Panc1 (cell line): ENCODE results near the gene ADCY2. TPM values are rescaled to one million over a fixed set of nuclear protein-coding genes. Genes with fewer than 3 reads are reported as not detected.
A peak's percentile ranks its signal among the peaks of the same experiment; 100 is the strongest.

Experiments used
- ATAC-seq: fragments of 200-7000 bp; cut with Tn5 transposase; 2 replicates; pipeline ENCODE4 v1.9.1; 2020; ENCODE audit warnings: mild to moderate bottlenecking, moderate library complexity
- BruUV-seq: library from RNA; stranded (reverse); fragments of 400-500 nt; replicated peaks from 2 replicates; lab custom pipeline; 2021; lab: Mats Ljungman, UMichigan
- CTCF ChIA-PET: fragments of 300-600 bp; sonication (Branson Sonifier 250); formaldehyde crosslinking; loops from one replicate; lab custom pipeline; 2022; ENCODE audit warnings: antibody characterized with exemption; lab: Charles Lee
- POLR2A ChIA-PET: fragments of 300-600 bp; sonication (Branson Sonifier 250); formaldehyde crosslinking; loops from one replicate; lab custom pipeline; 2022; ENCODE audit warnings: antibody characterized with exemption; lab: Charles Lee
- DNase-seq: peaks from one replicate; pipeline ENCODE4 v3.0.0-alpha.2; 2010; ENCODE audit warnings: low read depth, low spot score
- H3K27ac ChIP-seq: 2 replicates; pipeline ENCODE4 v1.5.1; 2011; ENCODE audit warnings: mild to moderate bottlenecking, low read length, inconsistent platforms
- H3K27me3 ChIP-seq: fragments of 200-500 bp; sonication (Bioruptor generic); 2 replicates; pipeline ENCODE4 v1.6.0; 2014; ENCODE audit warnings: low read length, inconsistent platforms; ENCODE audit not compliant: control insufficient read depth, insufficient read depth
- H3K36me3 ChIP-seq: fragments of 200-500 bp; sonication (Bioruptor generic); 2 replicates; pipeline ENCODE4 v1.5.1; 2014; ENCODE audit warnings: inconsistent platforms, mild to moderate bottlenecking, low read length, moderate library complexity; ENCODE audit not compliant: control insufficient read depth, insufficient read depth
- H3K4me1 ChIP-seq: 2 replicates; pipeline ENCODE4 v1.5.1; 2011; ENCODE audit warnings: inconsistent platforms, mild to moderate bottlenecking, low read length, moderate library complexity; ENCODE audit not compliant: control insufficient read depth, insufficient read depth
- H3K4me3 ChIP-seq, 2 experiments: 2 replicates each; pipeline ENCODE4 v1.5.1; 2011 to 2012; ENCODE audit warnings: low read depth in 2 of 2, low read length in 2 of 2, mild to moderate bottlenecking in 2 of 2, inconsistent platforms in 1 of 2, moderate library complexity in 1 of 2
- H3K9me3 ChIP-seq: fragments of 200-500 bp; sonication (Bioruptor generic); 2 replicates; pipeline ENCODE4 v1.5.1; 2014; ENCODE audit warnings: low read depth, mild to moderate bottlenecking, inconsistent platforms, low read length, moderate library complexity; ENCODE audit not compliant: control insufficient read depth, insufficient read depth
- CTCF ChIP-seq: fragments of 450-650 bp; IDR thresholded peaks from 2 replicates; pipeline ENCODE4 v1.5.1; 2017; ENCODE audit warnings: mild to moderate bottlenecking
- POLR2AphosphoS5 ChIP-seq: IDR thresholded peaks from 2 replicates; pipeline ENCODE4 v1.6.1; 2012; ENCODE audit warnings: mild to moderate bottlenecking, low read depth, low read length, moderate library complexity
- REST ChIP-seq, 2 experiments: IDR thresholded peaks; 2 replicates each; pipeline ENCODE4 v1.6.1; 2011 to 2012; ENCODE audit warnings: low read depth in 2 of 2, control low read depth in 1 of 2, low read length in 1 of 2, mild to moderate bottlenecking in 1 of 2, moderate library complexity in 1 of 2; ENCODE audit not compliant: insufficient read depth in 1 of 2
- SIN3A ChIP-seq: IDR thresholded peaks from 2 replicates; pipeline ENCODE4 v1.6.1; 2012; ENCODE audit warnings: low read depth, mild to moderate bottlenecking, low read length, moderate library complexity, borderline replicate concordance; ENCODE audit not compliant: insufficient read depth
- TCF7L2 ChIP-seq: IDR thresholded peaks from 2 replicates; pipeline ENCODE4 v1.6.1; 2011; ENCODE audit warnings: mild to moderate bottlenecking, low read depth, low read length, inconsistent platforms
- in situ Hi-C: cut with HindIII; loops from 2 replicates; pipeline ENCODE4 v1.10.0; 2016; ENCODE audit warnings: low sequenced_read_pairs, low pct_unique_long_range_greater_than_20kb
- intact Hi-C: fragments of 100-400 bp; cut with micrococcal nuclease; formaldehyde crosslinking; loops from one replicate; pipeline ENCODE4 v1.10.0; 2022; ENCODE audit not compliant: unreplicated experiment
- total RNA-seq: library from RNA; stranded (reverse); gene quantifications from one replicate; pipeline ENCODE4 v1.2.1, GENCODE V29; 2021; ENCODE audit not compliant: unreplicated experiment

ADCY2 gene
- total RNA-seq, 1 experiment from 2014 or later: 0.13 TPM

- intact Hi-C loops: no loop called here
- H3K9me3 ChIP-seq: no peaks in the 10 kb centered on the region
- no peak for ATAC-seq
Observed at GRCh38 chr5:7586480-7586879, 190.5 kb downstream of the ADCY2 start.

GRCh38 chr5:7589800-7590199 is 193.9 kb downstream of the ADCY2 start:
- intact Hi-C loops: no loop called here
- TF ChIP-seq REST (IDR thresholded peaks at IDR 0.05; ENCODE audit: insufficient read depth in 1 of 2, low read depth in 2 of 2, low read length in 1 of 2): no peak
- no peak for TF ChIP-seq SIN3A
- no peak for TF ChIP-seq POLR2AphosphoS5
- TF ChIP-seq CTCF: no peak
- TF ChIP-seq TCF7L2: no peak
- no TSS peak for BruUV-seq
- Histone ChIP-seq H3K9me3 (no peaks in the 10 kb centered on the region), H3K36me3 (no peaks in the 10 kb centered on the region), H3K27ac (no peak overlapping the region), H3K4me3 (no peak overlapping the region), H3K4me1 (no peaks in the 10 kb centered on the region), H3K27me3 (no peaks in the 10 kb centered on the region)
- CTCF ChIA-PET: no interaction called here
- POLR2A ChIA-PET: no interaction called here
- ATAC-seq: no peak
- in situ Hi-C loops: no loop called here
- DNase-seq: no peak

More at GRCh38 chr5:7586480-7586879, 190.5 kb downstream of the ADCY2 start:
- CTCF ChIA-PET: no interaction called here
- Histone ChIP-seq H3K27ac (no peak overlapping the region), H3K4me1 (no peaks in the 10 kb centered on the region), H3K27me3 (no peaks in the 10 kb centered on the region), H3K4me3 (no peak overlapping the region), H3K36me3 (no peaks in the 10 kb centered on the region)
- no peak for DNase-seq
- in situ Hi-C loops: no loop called here
- BruUV-seq: no TSS peak
- POLR2A ChIA-PET: no interaction called here
- TF ChIP-seq SIN3A (no peak), TCF7L2 (no peak)

GRCh38 chr5:7592910-7593309 is 197.0 kb downstream of the ADCY2 start:
- TF ChIP-seq REST (IDR thresholded peaks at IDR 0.05; ENCODE audit: insufficient read depth in 1 of 2, low read depth in 2 of 2, low read length in 1 of 2) (no peak), CTCF (peak; percentile 40)
- H3K27ac ChIP-seq: no peak overlapping the region
- in situ Hi-C loops (no loop called here), intact Hi-C loops (no loop called here)
- no peak overlapping the region for H3K4me3 ChIP-seq
- H3K36me3 ChIP-seq: no peaks in the 10 kb centered on the region
- H3K27me3 ChIP-seq: no peaks in the 10 kb centered on the region
- no peak for DNase-seq
- CTCF ChIA-PET: no interaction called here
- POLR2A ChIA-PET: interaction anchor here (0.6 kb wide), 1 partner anchor 8 kb away, joined by 4 read pairs; no protein-coding TSS in a partner anchor
- no peaks in the 10 kb centered on the region for H3K4me1 ChIP-seq
- ATAC-seq: no peak
- H3K9me3 ChIP-seq: no peaks in the 10 kb centered on the region
- no TSS peak for BruUV-seq
